Urinary bladder (tissue), 4 donors: ENCODE results near the gene KIAA0232. TPM values are rescaled to one million over a fixed set of nuclear protein-coding genes. Genes with fewer than 3 reads are reported as not detected.
"Not testable (repeated sequence)": the region's sequence is repeated elsewhere in the genome, so short reads cannot be mapped to it uniquely, and the experiment has no call there.

Experiments used
- DNase-seq: peaks from one replicate; pipeline ENCODE4 v3.0.0-alpha.2; 2015; ENCODE audit errors: extremely low spot score
- H3K27ac ChIP-seq: one replicate; pipeline ENCODE4 v1.5.1; 2013; ENCODE audit warnings: low read depth, mild to moderate bottlenecking, moderate library complexity
- H3K36me3 ChIP-seq: one replicate; pipeline ENCODE4 v1.6.1; 2013; ENCODE audit warnings: mild to moderate bottlenecking, moderate library complexity; ENCODE audit not compliant: insufficient read depth
- H3K4me1 ChIP-seq: one replicate; pipeline ENCODE4 v1.6.1; 2013; ENCODE audit warnings: mild to moderate bottlenecking, moderate library complexity; ENCODE audit not compliant: insufficient read depth
- H3K4me3 ChIP-seq: one replicate; pipeline ENCODE4 v1.5.1; 2013; ENCODE audit warnings: low read depth, low read length
- whole genome bisulfite sequencing: extraction: QIAGEN DNeasy Blood & Tissue Kit; methylation state at CpG from one replicate; pipeline ENCODE4 v1.1.7; 2013; 5-methylcytosine and 5-hydroxymethylcytosine counted together
- polyA plus RNA-seq: library from polyadenylated mRNA; stranded (reverse); fragments of 200-250 nt; gene quantifications from one replicate; pipeline ENCODE4 v1.2.3, GENCODE V29; 2013
- total RNA-seq: library from RNA; depleted of rRNA; stranded (reverse); fragments of >200 nt; gene quantifications from one replicate; pipeline ENCODE4 v1.2.3, GENCODE V29; 2014
- donor health status: healthy with polysubstance abuse.
- donor health status: healthy.

The KIAA0232 gene
- total and polyA plus RNA-seq, 2 donors: 18.8 to 32.8 TPM

GRCh38 chr4:6794189-6794588 lies 11.7 kb downstream of the KIAA0232 start:
- no peak for DNase-seq
- no peaks in the 10 kb centered on the region for H3K36me3 ChIP-seq
- no peak overlapping the region for H3K4me3 ChIP-seq
- H3K27ac ChIP-seq: no peak overlapping the region
- H3K4me1 ChIP-seq: no peaks in the 10 kb centered on the region
- 86% methylated on average over 4 of the region's 4 CpGs for WGBS

- no peaks in the 10 kb centered on the region for H3K36me3 ChIP-seq
- no peak overlapping the region for H3K27ac ChIP-seq
- DNase-seq: no peak
- no peaks in the 10 kb centered on the region for H3K4me1 ChIP-seq
- 96% methylated on average over 8 of the region's 8 CpGs for WGBS
- no peak overlapping the region for H3K4me3 ChIP-seq
Observed at GRCh38 chr4:6795821-6796220, 13.3 kb downstream of the KIAA0232 start.

- not testable (repeated sequence) for H3K27ac ChIP-seq, H3K36me3 ChIP-seq, H3K4me1 ChIP-seq, DNase-seq, H3K4me3 ChIP-seq
- 98% methylated on average over 4 of the region's 4 CpGs for WGBS
Observed at GRCh38 chr4:6797368-6797767, 14.8 kb downstream of the KIAA0232 start.

DNA sequence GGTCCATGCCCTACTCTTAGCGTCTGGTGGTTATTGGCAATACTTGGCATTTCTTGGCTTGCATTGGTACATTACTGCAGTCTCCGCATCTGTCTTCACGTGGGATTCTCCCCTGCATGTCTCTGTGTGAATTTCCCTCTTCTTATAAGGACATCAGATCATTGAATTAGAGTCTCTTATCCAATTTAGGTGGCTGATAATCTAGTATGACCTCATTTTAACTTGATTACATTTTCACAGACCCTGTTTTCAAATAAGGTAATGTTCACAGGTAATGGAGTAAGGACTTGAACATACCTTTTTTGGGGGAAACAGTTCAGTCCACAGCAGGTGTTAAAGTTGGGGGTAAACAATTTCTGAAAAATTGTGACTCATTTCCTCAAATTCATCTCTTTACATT lies 16.6 kb downstream of the KIAA0232 start:
- no peak for DNase-seq
- WGBS: 87% methylated on average over 3 of the region's 3 CpGs
- H3K4me1 ChIP-seq: no peaks in the 10 kb centered on the region
- H3K36me3 ChIP-seq: no peaks in the 10 kb centered on the region
- H3K4me3 ChIP-seq: no peak overlapping the region
- no peak overlapping the region for H3K27ac ChIP-seq

GRCh38 chr4:6802025-6802424 lies 19.5 kb downstream of the KIAA0232 start:
- no peak for DNase-seq
- Histone ChIP-seq H3K4me1 (no peaks in the 10 kb centered on the region), H3K4me3 (no peak overlapping the region), H3K36me3 (no peaks in the 10 kb centered on the region), H3K27ac (no peak overlapping the region)
- WGBS: 95% methylated on average over 8 of the region's 8 CpGs

GRCh38 chr4:6802626-6803025 lies 20.1 kb downstream of the KIAA0232 start:
- Histone ChIP-seq H3K4me3 (no peak overlapping the region), H3K4me1 (no peaks in the 10 kb centered on the region), H3K27ac (no peak overlapping the region), H3K36me3 (no peaks in the 10 kb centered on the region)
- DNase-seq: no peak
- 94% methylated on average over 2 of the region's 2 CpGs for WGBS

DNA sequence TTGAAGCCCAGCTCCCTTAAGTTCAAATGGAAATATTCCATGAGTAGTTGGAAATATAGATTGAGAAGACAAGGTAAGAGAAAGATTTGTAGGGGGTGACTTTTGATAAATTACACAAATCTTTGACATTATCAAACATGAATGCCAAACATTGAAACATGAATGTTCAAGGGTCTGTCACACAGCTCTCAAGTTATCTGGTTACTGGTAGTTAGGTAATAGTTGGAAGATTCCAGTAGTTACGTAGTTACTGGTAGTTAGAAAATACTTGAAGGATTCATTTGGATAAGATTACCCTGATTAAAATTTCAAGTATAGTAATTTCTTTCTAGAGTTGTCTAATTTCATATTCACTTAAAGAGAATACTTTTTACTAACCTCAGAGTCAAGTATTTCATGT lies 20.7 kb downstream of the KIAA0232 start:
- no peak for DNase-seq
- Histone ChIP-seq H3K4me3 (no peak overlapping the region), H3K4me1 (no peaks in the 10 kb centered on the region), H3K27ac (no peak overlapping the region), H3K36me3 (no peaks in the 10 kb centered on the region)
- WGBS: 97% methylated on average over 1 of the region's 1 CpG

GRCh38 chr4:6804082-6804752 lies 21.7 kb downstream of the KIAA0232 start:
- H3K4me3 ChIP-seq: no peak overlapping the region
- DNase-seq: no peak
- H3K27ac ChIP-seq: no peak overlapping the region
- no peaks in the 10 kb centered on the region for H3K4me1 ChIP-seq
- 94% methylated on average over 8 of the region's 8 CpGs for WGBS
- no peaks in the 10 kb centered on the region for H3K36me3 ChIP-seq

DNA sequence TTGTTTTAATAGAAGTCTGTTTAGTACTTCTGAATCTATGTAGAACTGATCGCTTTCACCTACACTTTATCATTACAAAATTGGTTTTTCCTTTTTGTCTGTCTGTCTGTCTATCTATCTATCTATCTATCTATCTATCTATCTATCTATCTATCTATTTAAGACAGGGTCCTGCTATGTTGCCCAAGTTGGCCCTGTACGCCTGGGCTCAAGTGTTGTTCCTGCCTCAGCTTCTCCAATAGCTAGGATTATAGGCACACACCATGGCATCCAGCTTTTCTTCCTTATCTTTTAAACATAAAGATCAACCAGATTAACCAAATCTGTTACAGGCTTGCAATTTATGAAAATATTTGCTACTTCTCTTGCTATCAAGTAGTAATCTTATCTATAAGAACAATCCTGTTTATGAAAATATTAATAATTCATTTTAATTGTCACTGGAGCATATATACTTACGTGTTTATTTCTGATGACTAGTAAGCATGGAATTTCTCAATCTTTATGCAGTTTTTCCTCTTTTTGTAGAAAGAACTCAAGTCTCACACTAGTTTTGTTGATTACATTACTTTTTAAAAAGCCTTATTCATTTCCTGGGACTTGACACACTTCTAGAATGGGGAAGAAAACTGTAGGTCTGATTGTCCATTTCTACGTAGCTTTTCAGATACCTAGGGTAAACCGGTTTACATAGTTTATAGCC lies 24.5 kb downstream of the KIAA0232 start:
- H3K4me1 ChIP-seq: no peaks in the 10 kb centered on the region
- DNase-seq: no peak
- H3K36me3 ChIP-seq: no peaks in the 10 kb centered on the region
- no peak overlapping the region for H3K27ac ChIP-seq
- WGBS: 52% methylated on average over 5 of the region's 5 CpGs
- H3K4me3 ChIP-seq: no peak overlapping the region

DNA sequence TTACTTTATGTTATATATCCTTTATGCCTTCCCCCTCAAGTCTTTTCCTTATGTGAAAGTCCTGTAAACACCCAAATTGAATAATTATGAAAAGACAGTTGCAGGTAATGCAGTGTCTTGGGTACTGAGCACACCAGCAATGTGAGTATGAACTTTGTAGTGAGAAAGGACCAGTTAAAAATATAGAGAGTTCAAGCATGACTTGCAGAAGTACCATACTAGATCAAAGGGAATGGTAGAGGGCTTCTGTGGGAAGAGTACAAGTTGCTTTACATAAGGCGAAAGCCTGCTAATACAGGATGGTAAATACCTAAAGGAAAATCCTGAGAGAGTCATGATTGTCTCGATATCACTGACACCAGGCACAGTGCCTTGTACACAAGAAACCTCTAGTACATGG lies 25.7 kb downstream of the KIAA0232 start:
- Histone ChIP-seq H3K27ac (no peak overlapping the region), H3K4me1 (no peaks in the 10 kb centered on the region), H3K36me3 (no peaks in the 10 kb centered on the region), H3K4me3 (no peak overlapping the region)
- WGBS: 98% methylated on average over 2 of the region's 2 CpGs
- no peak for DNase-seq

DNA sequence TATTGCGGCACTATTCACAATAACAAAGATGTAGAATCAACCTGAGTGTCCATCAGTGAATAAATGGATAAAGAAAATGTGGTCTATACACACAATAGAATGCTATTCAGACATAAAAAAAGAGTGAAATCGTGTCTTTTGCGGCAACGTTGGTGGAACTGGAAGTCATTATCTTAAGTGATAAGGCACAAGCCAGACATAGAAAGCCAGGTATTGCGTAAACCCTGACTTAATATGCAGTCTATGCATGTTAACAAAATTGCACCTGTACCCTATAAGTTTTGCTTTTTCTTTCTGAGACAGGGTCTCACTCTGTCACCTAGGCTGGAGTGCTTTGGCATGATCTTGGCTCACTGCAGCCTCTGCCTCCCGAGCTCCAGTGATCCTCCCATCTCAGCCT lies 28.6 kb downstream of the KIAA0232 start:
- H3K4me1 ChIP-seq: no peaks in the 10 kb centered on the region
- no peak overlapping the region for H3K4me3 ChIP-seq
- DNase-seq: no peak
- no peaks in the 10 kb centered on the region for H3K36me3 ChIP-seq
- no peak overlapping the region for H3K27ac ChIP-seq
- WGBS: 91% methylated on average over 6 of the region's 6 CpGs

GRCh38 chr4:6812766-6813165 lies 30.2 kb downstream of the KIAA0232 start:
- Histone ChIP-seq H3K27ac (no peak overlapping the region), H3K4me1 (no peaks in the 10 kb centered on the region), H3K4me3 (no peak overlapping the region), H3K36me3 (no peaks in the 10 kb centered on the region)
- no peak for DNase-seq

DNA sequence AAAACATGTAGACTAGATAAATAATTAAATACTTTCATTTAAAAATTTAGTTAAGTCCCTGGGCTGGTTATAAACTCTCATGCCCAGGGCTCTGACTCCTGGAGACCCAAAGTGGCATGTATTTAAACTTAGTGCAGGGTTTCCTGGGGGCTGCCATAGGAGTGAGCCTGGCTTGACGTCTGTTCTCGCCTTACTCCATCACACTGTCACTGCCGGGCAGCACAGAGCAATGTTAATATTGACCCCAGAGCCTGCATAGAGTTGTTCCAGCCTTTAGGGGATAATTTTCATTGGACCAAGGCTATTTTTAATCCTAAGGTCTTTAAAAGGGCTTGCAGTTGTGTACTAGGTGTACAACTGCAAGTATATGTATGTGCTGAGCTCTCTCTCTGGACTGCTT lies 31.2 kb downstream of the KIAA0232 start:
- 92% methylated on average over 3 of the region's 3 CpGs for WGBS
- no peaks in the 10 kb centered on the region for H3K36me3 ChIP-seq
- H3K27ac ChIP-seq: no peak overlapping the region
- H3K4me1 ChIP-seq: no peaks in the 10 kb centered on the region
- H3K4me3 ChIP-seq: no peak overlapping the region
- no peak for DNase-seq

- no peak for DNase-seq
- WGBS: 82% methylated on average over 9 of the region's 9 CpGs
- Histone ChIP-seq H3K4me1 (no peaks in the 10 kb centered on the region), H3K27ac (no peak overlapping the region), H3K4me3 (no peak overlapping the region), H3K36me3 (no peaks in the 10 kb centered on the region)
Observed at GRCh38 chr4:6815029-6815836, 32.7 kb downstream of the KIAA0232 start.
